DOHH2 (cell line): ENCODE results near the gene F2R.
A peak's percentile ranks its signal among the peaks of the same experiment; 100 is the strongest.

Experiments
- H3F3A ChIP-seq: fragments of 200-600 bp; sonication (generic), shearing (Covaris generic); 2 replicates; pipeline ENCODE4 v1.6.0; 2016; ENCODE audit warnings: antibody characterized with exemption, mild to moderate bottlenecking; ENCODE audit not compliant: control insufficient read depth, insufficient read depth
- H3K27ac ChIP-seq: fragments of 200-600 bp; sonication (generic); 2 replicates; pipeline ENCODE4 v1.5.1; 2014; ENCODE audit warnings: low read depth, mild to moderate bottlenecking, low read length, moderate library complexity
- H3K27me3 ChIP-seq: fragments of 200-600 bp; sonication (generic); 2 replicates; pipeline ENCODE4 v1.6.1; 2014; ENCODE audit warnings: mild to moderate bottlenecking, low read length, mixed read lengths; ENCODE audit not compliant: control insufficient read depth
- H3K36me3 ChIP-seq: fragments of 200-600 bp; sonication (generic); 2 replicates; pipeline ENCODE4 v1.6.1; 2014; ENCODE audit warnings: mild to moderate bottlenecking, low read length, moderate library complexity, mixed read lengths; ENCODE audit not compliant: control insufficient read depth
- H3K4me1 ChIP-seq: fragments of 200-600 bp; sonication (generic); 2 replicates; pipeline ENCODE4 v1.6.1; 2014; ENCODE audit warnings: mild to moderate bottlenecking, low read length, mixed read lengths; ENCODE audit not compliant: control insufficient read depth
- H3K4me2 ChIP-seq: fragments of 200-600 bp; sonication (generic); 2 replicates; pipeline ENCODE4 v1.6.0; 2014; ENCODE audit warnings: mild to moderate bottlenecking, low read length, moderate library complexity
- H3K4me3 ChIP-seq: fragments of 200-600 bp; sonication (generic); 2 replicates; pipeline ENCODE4 v1.5.1; 2014; ENCODE audit warnings: mild to moderate bottlenecking, low read length, mixed read lengths
- H3K79me2 ChIP-seq: fragments of 200-600 bp; sonication (generic); 2 replicates; pipeline ENCODE4 v1.6.1; 2014; ENCODE audit warnings: mild to moderate bottlenecking, low read length, mixed read lengths; ENCODE audit not compliant: control insufficient read depth
- H3K9me2 ChIP-seq: fragments of 200-600 bp; sonication (generic); replicated peaks from 2 replicates; pipeline ENCODE4 v1.6.1; 2014; ENCODE audit warnings: mild to moderate bottlenecking, low read length, mixed read lengths; ENCODE audit not compliant: control insufficient read depth
- H3K9me3 ChIP-seq: fragments of 200-600 bp; sonication (generic); 2 replicates; pipeline ENCODE4 v1.6.1; 2014; ENCODE audit warnings: antibody characterized with exemption, low read length, mixed read lengths; ENCODE audit not compliant: control insufficient read depth, insufficient read depth
- H4K20me1 ChIP-seq: fragments of 200-600 bp; sonication (generic); 2 replicates; pipeline ENCODE4 v1.6.0; 2014; ENCODE audit warnings: low read depth, mild to moderate bottlenecking, antibody characterized with exemption, low read length, moderate library complexity; ENCODE audit not compliant: control insufficient read depth, insufficient read depth
- CTCF ChIP-seq: fragments of 200-600 bp; sonication (generic); IDR thresholded peaks from one replicate; pipeline ENCODE4 v1.5.1; 2014; ENCODE audit warnings: antibody characterized with exemption, mild to moderate bottlenecking, low read depth, low read length; ENCODE audit not compliant: poor library complexity, severe bottlenecking
- EZH2phosphoT487 ChIP-seq: fragments of 200-600 bp; sonication (generic); IDR thresholded peaks from 2 replicates; pipeline ENCODE4 v1.6.1; 2017; ENCODE audit warnings: borderline replicate concordance, mild to moderate bottlenecking, antibody characterized with exemption, low read length, moderate library complexity, mixed read lengths

Gene F2R

GRCh38 chr5:76696251-76696650 lies 19.7 kb upstream of the F2R start:
- no peaks in the 10 kb centered on the region for H3K9me2 ChIP-seq
- H3K9me3 ChIP-seq = no peaks in the 10 kb centered on the region
- peaks cover 39% of the 10 kb centered on the region for H3K36me3 ChIP-seq
- H3K4me3 ChIP-seq = peak overlapping the region; percentile 30; the same call in 1 of the 2 replicates
- TF ChIP-seq EZH2phosphoT487 = no peak
- no peak for TF ChIP-seq CTCF
- no peaks in the 10 kb centered on the region for H3K27me3 ChIP-seq
- no peaks in the 10 kb centered on the region for H3K79me2 ChIP-seq
- H3K27ac ChIP-seq = no peak overlapping the region
- peak overlapping the region; percentile 23 for H3K4me2 ChIP-seq
- peaks cover 9% of the 10 kb centered on the region for H3K4me1 ChIP-seq
- H4K20me1 ChIP-seq = no peaks in the 10 kb centered on the region
- peaks cover 6% of the 10 kb centered on the region; the same call in 1 of the 2 replicates for H3F3A ChIP-seq

GRCh38 chr5:76697670-76698069 lies 18.3 kb upstream of the F2R start:
- TF ChIP-seq CTCF (no peak), EZH2phosphoT487 (no peak)
- Histone ChIP-seq H3K9me3 (no peaks in the 10 kb centered on the region), H3K36me3 (peaks cover 47% of the 10 kb centered on the region), H3K4me2 (no peak overlapping the region), H3F3A (peaks cover 3% of the 10 kb centered on the region; the same call in 1 of the 2 replicates), H4K20me1 (no peaks in the 10 kb centered on the region), H3K27ac (no peak overlapping the region), H3K4me1 (peaks cover 9% of the 10 kb centered on the region), H3K79me2 (no peaks in the 10 kb centered on the region), H3K9me2 (no peaks in the 10 kb centered on the region), H3K4me3 (no peak overlapping the region), H3K27me3 (no peaks in the 10 kb centered on the region)

GRCh38 chr5:76700571-76700970 lies 15.4 kb upstream of the F2R start:
- Histone ChIP-seq H3F3A (peaks cover 3% of the 10 kb centered on the region; the same call in 1 of the 2 replicates), H3K27me3 (no peaks in the 10 kb centered on the region), H3K4me2 (no peak overlapping the region), H4K20me1 (no peaks in the 10 kb centered on the region), H3K9me2 (no peaks in the 10 kb centered on the region), H3K79me2 (no peaks in the 10 kb centered on the region), H3K4me1 (peaks cover 9% of the 10 kb centered on the region), H3K9me3 (no peaks in the 10 kb centered on the region), H3K27ac (no peak overlapping the region), H3K36me3 (peaks cover 34% of the 10 kb centered on the region), H3K4me3 (no peak overlapping the region)
- TF ChIP-seq CTCF (no peak), EZH2phosphoT487 (no peak)
